Calu3 (cell line): ENCODE results near the gene YJU2. TPM values are rescaled to one million over a fixed set of nuclear protein-coding genes. Genes with fewer than 3 reads are reported as not detected.
A peak's percentile ranks its signal among the peaks of the same experiment; 100 is the strongest.

Experiments used
- BruUV-seq: library from RNA; stranded (reverse); fragments of 400-500 nt; replicated peaks from 2 replicates; lab custom pipeline; 2021; lab: Mats Ljungman, UMichigan
- CTCF ChIA-PET: fragments of 300-600 bp; sonication (Branson Sonifier 250); formaldehyde crosslinking; loops from one replicate; lab custom pipeline; 2022; ENCODE audit warnings: antibody characterized with exemption; lab: Charles Lee
- DNase-seq: peaks from one replicate; pipeline ENCODE4 v3.0.0; 2022
- H3K27ac Mint-ChIP-seq: one replicate; pipeline ENCODE4 v1.8.0; 2022; ENCODE audit warnings: mixed read lengths; ENCODE audit not compliant: unreplicated experiment
- H3K27me3 Mint-ChIP-seq: one replicate; pipeline ENCODE4 v1.8.0; 2022; ENCODE audit warnings: mixed read lengths; ENCODE audit not compliant: unreplicated experiment
- H3K36me3 Mint-ChIP-seq: one replicate; pipeline ENCODE4 v1.8.0; 2022; ENCODE audit warnings: mild to moderate bottlenecking, moderate library complexity, mixed read lengths; ENCODE audit not compliant: insufficient read depth, unreplicated experiment
- H3K4me1 Mint-ChIP-seq: one replicate; pipeline ENCODE4 v1.8.0; 2022; ENCODE audit warnings: mild to moderate bottlenecking, low read depth, mixed read lengths; ENCODE audit not compliant: unreplicated experiment
- H3K4me3 Mint-ChIP-seq: one replicate; pipeline ENCODE4 v1.8.0; 2022; ENCODE audit warnings: mild to moderate bottlenecking, low read depth, moderate library complexity, mixed read lengths; ENCODE audit not compliant: unreplicated experiment
- H3K9me3 Mint-ChIP-seq: one replicate; pipeline ENCODE4 v1.8.0; 2022; ENCODE audit warnings: low read depth, mixed read lengths; ENCODE audit not compliant: unreplicated experiment
- intact Hi-C: fragments of 100-400 bp; cut with micrococcal nuclease; formaldehyde crosslinking; loops from one replicate; pipeline ENCODE4 v1.10.0; 2022; ENCODE audit not compliant: unreplicated experiment
- total RNA-seq: library from RNA; stranded (reverse); gene quantifications from 2 replicates; pipeline ENCODE4 v1.2.3, GENCODE V29; 2022
- TF ChIP-seq, protein P1 (sequence below): fragments of 200-600 bp; IDR thresholded peaks from one replicate; pipeline ENCODE4 v1.8.0; 2022; ENCODE audit warnings: antibody characterized with exemption; ENCODE audit not compliant: unreplicated experiment

Gene YJU2
- total RNA-seq, 1 experiment from 2014 or later, result 7.8 TPM

DNA sequence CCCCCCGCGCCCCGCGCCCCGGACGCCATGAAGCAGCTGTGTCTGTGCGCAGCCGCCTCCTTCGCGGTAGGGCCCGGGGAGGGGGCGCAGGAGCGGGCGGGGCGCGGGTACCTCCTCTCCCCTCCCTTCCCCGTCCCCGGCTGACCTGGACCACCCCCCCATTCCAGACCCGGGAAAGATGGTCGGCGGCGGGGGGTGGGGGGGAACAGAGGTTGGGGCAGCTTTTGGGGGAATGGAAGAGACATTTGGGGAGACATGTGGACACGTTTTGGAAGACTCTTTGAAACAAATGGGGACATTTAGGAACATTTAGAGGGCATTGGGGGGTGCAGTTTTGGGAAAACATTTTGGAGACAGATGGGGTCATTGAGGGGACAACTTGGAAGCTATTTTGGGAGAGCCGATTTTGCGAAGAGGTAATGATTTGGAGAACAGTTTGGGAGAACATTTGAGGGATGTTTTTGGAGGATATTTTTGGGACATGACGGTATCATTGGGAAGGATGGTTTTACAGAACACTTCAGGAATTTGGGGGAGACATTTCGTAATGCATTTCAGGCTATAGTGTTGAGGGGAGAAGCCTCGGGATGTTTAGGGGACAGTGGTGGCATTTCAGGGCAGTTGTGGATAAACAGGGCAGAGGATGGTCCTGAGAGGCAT, 48.3 kb upstream of the YJU2 start:
- Mint-ChIP-seq H3K4me3 (no peak overlapping the region), H3K9me3 (peaks cover 7% of the 10 kb centered on the region), H3K36me3 (peaks cover 10% of the 10 kb centered on the region), H3K4me1 (peaks cover 12% of the 10 kb centered on the region), H3K27me3 (peaks cover 84% of the 10 kb centered on the region), H3K27ac (peak overlapping the region; percentile 6)
- no TSS peak for BruUV-seq
- CTCF ChIA-PET, result no interaction called here
- DNase-seq, result no peak
- intact Hi-C loops, result no loop called here
- TF ChIP-seq, protein P1, sequence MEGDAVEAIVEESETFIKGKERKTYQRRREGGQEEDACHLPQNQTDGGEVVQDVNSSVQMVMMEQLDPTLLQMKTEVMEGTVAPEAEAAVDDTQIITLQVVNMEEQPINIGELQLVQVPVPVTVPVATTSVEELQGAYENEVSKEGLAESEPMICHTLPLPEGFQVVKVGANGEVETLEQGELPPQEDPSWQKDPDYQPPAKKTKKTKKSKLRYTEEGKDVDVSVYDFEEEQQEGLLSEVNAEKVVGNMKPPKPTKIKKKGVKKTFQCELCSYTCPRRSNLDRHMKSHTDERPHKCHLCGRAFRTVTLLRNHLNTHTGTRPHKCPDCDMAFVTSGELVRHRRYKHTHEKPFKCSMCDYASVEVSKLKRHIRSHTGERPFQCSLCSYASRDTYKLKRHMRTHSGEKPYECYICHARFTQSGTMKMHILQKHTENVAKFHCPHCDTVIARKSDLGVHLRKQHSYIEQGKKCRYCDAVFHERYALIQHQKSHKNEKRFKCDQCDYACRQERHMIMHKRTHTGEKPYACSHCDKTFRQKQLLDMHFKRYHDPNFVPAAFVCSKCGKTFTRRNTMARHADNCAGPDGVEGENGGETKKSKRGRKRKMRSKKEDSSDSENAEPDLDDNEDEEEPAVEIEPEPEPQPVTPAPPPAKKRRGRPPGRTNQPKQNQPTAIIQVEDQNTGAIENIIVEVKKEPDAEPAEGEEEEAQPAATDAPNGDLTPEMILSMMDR, result no peak

DNA sequence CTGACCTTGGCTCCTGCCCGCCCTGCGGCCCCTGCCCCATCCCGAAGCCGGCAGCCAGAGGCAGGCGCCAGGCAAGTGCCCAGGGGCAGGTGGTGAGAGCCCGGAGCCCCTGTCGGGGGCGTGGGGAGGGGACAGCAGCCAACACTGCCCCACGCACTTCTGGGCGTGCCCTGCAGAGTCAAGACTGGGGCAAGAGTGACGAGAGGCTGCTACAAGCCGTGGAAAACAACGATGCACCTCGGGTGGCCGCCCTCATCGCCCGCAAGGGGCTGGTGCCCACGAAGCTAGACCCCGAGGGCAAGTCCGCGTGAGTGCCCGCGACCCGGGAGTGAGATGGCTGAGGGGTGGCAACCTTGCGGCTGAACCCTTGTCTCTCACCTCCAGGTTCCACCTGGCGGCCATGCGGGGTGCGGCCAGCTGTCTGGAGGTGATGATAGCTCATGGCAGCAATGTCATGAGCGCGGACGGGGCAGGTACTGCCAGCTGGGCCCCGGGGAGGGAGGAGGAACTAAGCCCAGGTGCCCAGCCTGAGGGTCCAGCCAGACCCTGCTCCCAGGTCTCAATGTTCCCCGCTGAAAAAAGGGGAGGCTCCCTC, 47.1 kb upstream of the YJU2 start:
- H3K27me3 Mint-ChIP-seq, result peaks cover 72% of the 10 kb centered on the region
- DNase-seq, result peak; percentile 37
- no peak overlapping the region for H3K27ac Mint-ChIP-seq
- intact Hi-C loops, result loop anchor here (5.0 to 10.0 kb wide), 2 partner anchors 212 to 345 kb away; partner anchors contain the start of gene EEF2
- H3K4me3 Mint-ChIP-seq, result no peak overlapping the region
- CTCF ChIA-PET, result interaction anchor here (0.6 to 1.6 kb wide), 3 partner anchors 34 to 348 kb away, joined by 3 to 6 read pairs (median 3); no protein-coding TSS in a partner anchor
- peaks cover 12% of the 10 kb centered on the region for H3K4me1 Mint-ChIP-seq
- no TSS peak for BruUV-seq
- H3K9me3 Mint-ChIP-seq, result peaks cover 7% of the 10 kb centered on the region
- TF ChIP-seq, protein P1, result no peak
- H3K36me3 Mint-ChIP-seq, result peaks cover 10% of the 10 kb centered on the region

DNA sequence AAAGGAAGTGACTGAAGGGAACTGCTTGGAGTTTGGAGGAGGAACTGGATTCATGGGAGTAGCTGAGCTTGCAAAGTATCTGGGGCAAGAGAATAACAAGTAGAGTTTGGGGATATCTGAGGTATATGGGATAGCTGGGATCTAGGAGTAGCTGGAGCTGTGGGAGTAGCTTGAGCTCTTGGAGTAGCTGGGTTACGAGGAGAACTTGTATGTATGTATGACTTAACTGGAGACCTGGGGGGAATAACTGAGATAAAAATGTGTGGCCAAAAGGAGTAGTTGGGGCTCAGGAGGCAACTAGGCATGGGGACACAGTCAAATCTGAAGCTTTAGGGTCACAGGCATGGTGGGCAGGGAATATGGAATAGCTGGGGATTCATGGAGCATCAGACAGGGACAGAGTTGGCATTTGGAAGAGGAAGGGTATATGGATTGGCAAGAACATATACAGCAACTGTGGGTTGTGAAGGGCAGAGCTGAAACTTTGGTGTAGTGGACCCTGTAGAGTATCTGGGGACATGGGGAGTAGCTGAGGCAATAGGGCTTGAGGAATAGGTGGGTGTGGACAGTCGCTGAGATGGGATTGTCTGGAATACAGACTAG, 45.8 kb upstream of the YJU2 start:
- TF ChIP-seq, protein P1, result no peak
- Mint-ChIP-seq H3K27me3 (peaks cover 62% of the 10 kb centered on the region), H3K9me3 (peaks cover 7% of the 10 kb centered on the region), H3K36me3 (peaks cover 10% of the 10 kb centered on the region), H3K4me3 (no peak overlapping the region), H3K4me1 (peaks cover 12% of the 10 kb centered on the region), H3K27ac (no peak overlapping the region)
- CTCF ChIA-PET, result interaction anchor here (1.0 to 1.6 kb wide), 2 partner anchors 61 to 349 kb away, joined by 3 to 6 read pairs; no protein-coding TSS in a partner anchor
- intact Hi-C loops, result loop anchor here (5.0 to 10.0 kb wide), 2 partner anchors 214 to 346 kb away; partner anchors contain the start of gene EEF2
- BruUV-seq, result no TSS peak
- DNase-seq, result no peak

DNA sequence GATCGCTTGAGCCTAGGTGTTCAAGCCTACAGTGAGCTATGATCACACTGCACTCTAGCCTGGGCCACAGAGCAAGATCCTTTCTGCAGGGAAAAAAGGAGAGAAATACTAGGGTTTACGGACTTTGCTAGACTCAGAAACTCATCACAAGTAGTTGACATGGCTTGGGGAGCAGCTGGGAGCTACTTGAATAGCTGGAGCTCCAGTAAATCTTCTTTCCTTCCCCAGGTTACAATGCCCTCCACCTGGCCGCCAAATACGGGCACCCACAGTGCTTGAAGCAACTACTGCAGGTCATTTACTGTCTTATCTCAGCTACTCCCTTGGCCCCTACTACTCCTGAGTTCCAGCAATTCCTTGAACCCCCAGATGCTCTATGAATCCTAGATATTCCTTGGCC, 45.1 kb upstream of the YJU2 start:
- peaks cover 12% of the 10 kb centered on the region for H3K4me1 Mint-ChIP-seq
- no peak for DNase-seq
- TF ChIP-seq, protein P1, result no peak
- peaks cover 10% of the 10 kb centered on the region for H3K36me3 Mint-ChIP-seq
- H3K4me3 Mint-ChIP-seq, result no peak overlapping the region
- no TSS peak for BruUV-seq
- CTCF ChIA-PET, result interaction anchor here (1.0 to 1.6 kb wide), 3 partner anchors 62 to 349 kb away, joined by 3 to 5 read pairs (median 3); no protein-coding TSS in a partner anchor
- intact Hi-C loops, result loop anchor here (5.0 to 10.0 kb wide), 2 partner anchors 214 to 347 kb away; partner anchors contain the start of gene EEF2
- H3K9me3 Mint-ChIP-seq, result peaks cover 7% of the 10 kb centered on the region
- no peak overlapping the region for H3K27ac Mint-ChIP-seq
- peaks cover 58% of the 10 kb centered on the region for H3K27me3 Mint-ChIP-seq
